ENCODE results near the gene DLGAP3.

Gene DLGAP3

GRCh38 chr1:34864759-34865158 is 64.7 kb downstream of the DLGAP3 start:
- TF ChIP-seq POU6F1 (CRISPR knock-in tag; IDR thresholded peaks at IDR 0.05; ENCODE audit: borderline replicate concordance, low read depth) (no peak), ZNF565 (CRISPR knock-in tag; conservative IDR thresholded peaks at IDR 0.05; ENCODE audit: low read depth) (no peak), ZFP3 (CRISPR knock-in tag; IDR thresholded peaks at IDR 0.05) (no peak), BACH2 (CRISPR knock-in tag; IDR thresholded peaks at IDR 0.05; ENCODE audit: borderline replicate concordance) (no peak), ZC3H10 (CRISPR knock-in tag; IDR thresholded peaks at IDR 0.05) (no peak), TCF4 (CRISPR knock-in tag; IDR thresholded peaks at IDR 0.05; ENCODE audit: borderline replicate concordance) (no peak), SNAI2 (CRISPR knock-in tag; IDR thresholded peaks at IDR 0.05) (no peak), CSRNP3 (CRISPR knock-in tag; IDR thresholded peaks at IDR 0.05) (no peak), CREB5 (CRISPR knock-in tag; IDR thresholded peaks at IDR 0.05; ENCODE audit: low read depth) (no peak), OSR1 (CRISPR knock-in tag; IDR thresholded peaks at IDR 0.05) (no peak), ZNF8 (CRISPR knock-in tag; IDR thresholded peaks at IDR 0.05) (no peak), PATZ1 (CRISPR knock-in tag; IDR thresholded peaks at IDR 0.05; ENCODE audit: borderline replicate concordance) (no peak), ZFP30 (CRISPR knock-in tag; IDR thresholded peaks at IDR 0.05) (no peak), ARNTL (CRISPR knock-in tag; IDR thresholded peaks at IDR 0.05; ENCODE audit: borderline replicate concordance, low read depth) (no peak)
- no peak for ATAC-seq

- no peak for ATAC-seq
- TF ChIP-seq TCF4 (CRISPR knock-in tag; IDR thresholded peaks at IDR 0.05; ENCODE audit: borderline replicate concordance) (no peak), PPARA (CRISPR knock-in tag; IDR thresholded peaks at IDR 0.05; ENCODE audit: borderline replicate concordance) (no peak), RARB (CRISPR knock-in tag; IDR thresholded peaks at IDR 0.05) (no peak), ZC3H10 (CRISPR knock-in tag; IDR thresholded peaks at IDR 0.05) (no peak), GLIS3 (CRISPR knock-in tag; IDR thresholded peaks at IDR 0.05) (no peak), TSHZ2 (CRISPR knock-in tag; IDR thresholded peaks at IDR 0.05) (no peak), ESRRG (CRISPR knock-in tag; IDR thresholded peaks at IDR 0.05) (no peak), ZFP30 (CRISPR knock-in tag; IDR thresholded peaks at IDR 0.05) (no peak), PATZ1 (CRISPR knock-in tag; IDR thresholded peaks at IDR 0.05; ENCODE audit: borderline replicate concordance) (no peak), CSRNP3 (CRISPR knock-in tag; IDR thresholded peaks at IDR 0.05) (no peak), ZNF565 (CRISPR knock-in tag; conservative IDR thresholded peaks at IDR 0.05; ENCODE audit: low read depth) (no peak), OSR1 (CRISPR knock-in tag; IDR thresholded peaks at IDR 0.05) (no peak), TOX (CRISPR knock-in tag; IDR thresholded peaks at IDR 0.05; ENCODE audit: borderline replicate concordance) (no peak), ZNF70 (CRISPR knock-in tag; IDR thresholded peaks at IDR 0.05) (no peak), ISL1 (CRISPR knock-in tag; IDR thresholded peaks at IDR 0.05) (no peak), CREB5 (CRISPR knock-in tag; IDR thresholded peaks at IDR 0.05; ENCODE audit: low read depth) (no peak), BACH2 (CRISPR knock-in tag; IDR thresholded peaks at IDR 0.05; ENCODE audit: borderline replicate concordance) (no peak), ZFP3 (CRISPR knock-in tag; IDR thresholded peaks at IDR 0.05) (no peak)
Observed at GRCh38 chr1:34863501-34863900, 65.9 kb downstream of the DLGAP3 start.
